Left forelimb (tissue), 1 donor: ENCODE results near the gene CEL.

Experiments
- DNase-seq: peaks from one replicate; pipeline ENCODE4 v3.0.0-alpha.2; 2018; ENCODE audit warnings: low spot score

The CEL gene

GRCh38 chr9:133117271-133118178 lies 55.7 kb downstream of the CEL start:
- no peak for DNase-seq

- DNase-seq, result no peak
Observed at GRCh38 chr9:133118179-133118520, 56.4 kb downstream of the CEL start.

DNA sequence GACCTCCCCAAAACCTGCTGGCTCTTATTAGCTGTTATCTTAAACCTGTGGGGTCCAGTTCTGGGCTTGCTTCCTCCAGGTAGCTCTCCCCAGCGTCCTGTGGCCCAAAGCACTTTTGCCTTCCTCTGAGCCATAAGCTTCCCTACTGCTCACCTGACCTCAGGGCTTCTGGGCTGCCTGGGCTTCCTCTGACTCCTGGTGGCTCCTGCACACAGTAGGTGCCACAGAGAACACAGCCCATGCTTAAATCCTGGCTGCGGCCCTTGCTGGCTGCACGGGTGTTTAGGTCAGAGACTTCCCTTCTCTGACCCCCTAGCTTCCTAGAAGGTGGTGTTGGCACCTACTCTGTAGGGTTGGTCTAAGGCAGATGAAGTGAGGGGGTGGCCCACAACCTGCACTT lies 56.8 kb downstream of the CEL start:
- DNase-seq, result no peak

GRCh38 chr9:133119103-133119845 lies 57.5 kb downstream of the CEL start:
- DNase-seq, result peak; percentile 87

DNA sequence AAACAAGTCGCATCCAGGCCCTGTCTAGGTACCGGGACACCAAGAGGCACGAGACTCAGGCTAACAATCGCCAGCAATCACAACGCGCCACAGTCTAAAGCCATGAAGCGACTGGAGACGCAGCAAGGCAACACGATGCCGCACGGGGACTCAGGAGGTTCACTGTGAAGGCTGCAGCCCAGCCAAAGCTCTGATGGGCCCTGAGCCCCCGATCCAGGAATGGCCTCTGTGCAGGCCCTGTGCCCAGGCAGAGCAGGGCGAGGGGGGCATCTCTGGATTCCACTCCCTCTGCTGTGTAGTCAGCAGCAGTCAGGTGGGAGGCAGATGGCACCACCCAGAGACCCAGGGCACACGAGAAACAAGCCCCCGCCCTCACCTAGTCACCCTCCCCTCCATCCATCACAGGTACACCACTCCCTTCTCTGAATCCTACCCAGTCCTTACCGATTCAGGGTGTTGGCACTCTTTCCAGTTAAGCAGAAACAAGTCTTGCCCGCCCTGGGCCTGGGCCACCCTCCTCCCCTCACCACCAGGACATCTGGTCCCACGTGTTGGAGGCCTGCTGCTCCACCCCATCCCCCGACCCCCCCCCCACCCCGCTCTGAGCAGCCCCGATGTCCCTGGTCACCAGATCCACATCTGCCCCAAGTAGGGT lies 58.2 kb downstream of the CEL start:
- DNase-seq, result no peak

DNA sequence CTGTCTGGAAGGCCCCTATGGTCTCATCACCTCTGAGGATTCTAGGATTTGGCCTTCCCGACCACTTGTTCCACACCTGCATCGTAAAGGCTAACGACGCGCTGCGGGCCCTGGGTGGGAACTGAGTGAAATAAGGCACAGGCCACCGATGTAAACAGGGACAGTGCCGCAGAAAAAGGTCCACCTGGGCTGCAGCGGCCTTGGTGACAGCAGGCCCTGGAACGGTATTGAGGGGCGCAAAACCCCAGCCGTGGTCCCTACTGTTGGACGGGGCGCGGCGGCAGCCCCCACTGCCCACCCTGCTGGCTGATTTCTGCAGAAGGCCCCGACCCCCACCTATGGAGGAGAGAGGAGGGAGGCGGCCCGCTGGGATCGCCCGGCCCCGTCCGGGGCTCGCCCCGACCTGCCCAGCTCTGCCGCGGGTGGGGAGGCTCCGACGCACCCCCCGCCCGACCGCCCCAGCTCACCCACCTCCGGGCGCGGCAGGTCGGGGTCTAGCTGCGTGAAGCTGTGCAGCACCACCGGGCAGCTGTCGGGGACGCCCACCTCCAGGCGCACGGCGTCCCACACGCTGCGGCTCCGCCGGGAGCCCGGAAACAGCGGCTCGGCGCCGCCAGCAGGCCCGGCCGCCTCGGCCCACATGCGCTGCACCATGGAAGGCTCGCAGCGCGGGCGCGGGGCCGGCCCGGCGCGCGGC lies 58.9 kb downstream of the CEL start:
- DNase-seq, result peak; percentile 80
